HG03565 (cell line): ENCODE data around the gene CHMP5.
A peak's percentile ranks its signal among the peaks of the same experiment; 100 is the strongest.

Experiments
- ATAC-seq: cut with Tn5 transposase; IDR thresholded peaks from one replicate; pipeline ENCODE4 v1.9.1; 2021; ENCODE audit warnings: mild to moderate bottlenecking, moderate library complexity; ENCODE audit not compliant: unreplicated experiment

The CHMP5 gene

DNA sequence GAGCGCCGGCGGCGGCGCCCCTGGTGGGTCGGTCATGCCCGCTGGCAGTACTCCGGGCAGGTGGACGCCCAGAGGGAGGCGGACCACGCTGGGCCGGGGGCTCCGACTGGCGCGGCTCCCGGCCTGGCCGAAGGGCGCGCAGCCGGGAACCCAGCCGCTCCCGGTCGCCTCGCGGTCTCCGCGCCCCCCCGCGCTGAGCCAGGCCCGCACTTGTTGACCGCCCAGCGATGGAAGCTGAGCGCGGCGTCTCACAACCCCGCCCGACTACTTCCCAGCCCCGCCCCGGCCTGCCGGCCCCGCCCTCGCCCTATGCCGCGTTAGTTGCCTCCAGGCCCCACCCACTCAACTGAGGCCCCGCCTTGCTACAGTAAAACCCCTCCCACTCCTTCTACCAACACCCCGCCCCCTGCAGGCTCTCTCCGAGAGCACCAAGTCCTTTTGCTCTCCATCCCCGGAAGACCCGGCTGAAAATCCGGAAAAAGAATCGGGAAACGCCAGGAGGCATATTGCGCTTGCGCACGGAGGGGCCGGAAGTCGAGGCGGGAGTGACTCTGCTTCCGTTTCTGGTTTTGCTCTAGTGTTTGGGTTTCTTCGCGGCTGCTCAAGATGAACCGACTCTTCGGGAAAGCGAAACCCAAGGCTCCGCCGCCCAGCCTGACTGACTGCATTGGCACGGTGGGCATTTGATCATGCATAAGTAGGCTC, at the start of gene CHMP5, which contains the start of gene BAG1:
CHMP5 (plus strand) TSS at position 577 of the 705 bp plus-strand sequence; CDS start at position 607, 30 bp downstream.
BAG1 (minus strand) TSS at position 236 of the 705 bp plus-strand sequence.
- ATAC-seq: peak; percentile 78

DNA sequence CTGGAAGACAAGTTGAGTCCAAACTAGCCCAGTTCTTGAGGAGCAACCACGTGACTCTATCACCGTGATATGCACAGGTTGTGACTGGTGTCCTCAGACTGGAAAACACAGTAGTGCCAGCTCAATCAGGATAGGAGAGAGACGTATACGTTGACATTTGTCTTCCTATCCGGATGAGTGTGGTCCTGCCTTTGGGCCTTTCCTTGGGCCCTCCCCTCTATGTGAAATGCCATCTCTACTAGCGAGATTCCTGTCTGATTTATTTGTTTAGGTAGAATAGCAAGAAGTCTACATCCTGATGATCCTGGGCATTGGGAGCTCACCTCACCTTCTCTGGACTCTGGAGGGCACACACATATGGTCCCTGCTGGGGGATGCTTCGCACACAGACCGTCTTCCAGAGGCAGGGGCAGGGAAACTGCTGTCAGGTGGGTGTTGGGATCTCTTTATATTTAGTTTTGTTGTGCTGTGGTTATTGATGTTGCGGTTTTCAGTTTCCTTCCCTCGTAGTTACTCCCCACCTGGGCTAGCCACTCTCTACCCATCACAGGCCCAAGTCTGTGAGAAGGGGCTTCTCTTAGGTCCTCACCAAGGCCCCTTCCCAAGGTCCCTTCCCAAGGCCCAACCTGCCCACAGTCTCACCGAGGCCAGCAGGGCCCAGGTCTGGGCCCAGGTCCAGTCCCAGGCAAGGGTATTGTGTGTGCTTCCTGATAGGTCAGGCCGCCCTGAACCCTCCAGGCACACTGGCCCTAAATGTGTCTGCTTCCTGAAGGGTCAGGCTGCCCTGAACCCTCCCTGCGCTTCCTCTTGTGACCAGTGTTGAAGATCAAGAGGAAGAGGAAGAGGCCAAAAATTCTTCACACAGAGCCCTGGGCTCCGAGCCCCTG, 43.9 kb upstream of the CHMP5 start:
- no peak for ATAC-seq

GRCh38 chr9:33221568-33221884, 43.3 kb upstream of the CHMP5 start:
- no peak for ATAC-seq

DNA sequence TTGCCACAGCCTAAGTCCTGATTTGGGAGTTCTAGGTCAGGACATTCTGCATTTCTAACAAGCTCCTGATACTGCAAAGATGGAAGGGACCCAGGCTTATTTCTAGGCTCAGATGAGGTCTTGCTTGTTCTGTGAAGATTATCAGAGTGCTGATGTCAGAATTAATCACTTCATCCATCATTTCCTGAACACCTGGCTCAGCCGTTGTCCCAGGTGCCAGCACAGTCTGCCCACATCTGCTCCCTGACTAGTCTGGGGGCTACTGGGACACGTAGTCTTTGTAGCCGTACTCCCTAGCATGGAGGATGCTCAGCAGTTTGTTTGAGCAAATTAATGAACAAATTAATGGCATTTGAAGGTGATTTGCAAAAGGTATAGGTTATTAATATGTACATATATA, 42.8 kb upstream of the CHMP5 start:
- no peak for ATAC-seq

- no peak for ATAC-seq
Observed at GRCh38 chr9:33223696-33224095, 41.2 kb upstream of the CHMP5 start.

GRCh38 chr9:33225319-33226147, 39.3 kb upstream of the CHMP5 start:
- no peak for ATAC-seq

DNA sequence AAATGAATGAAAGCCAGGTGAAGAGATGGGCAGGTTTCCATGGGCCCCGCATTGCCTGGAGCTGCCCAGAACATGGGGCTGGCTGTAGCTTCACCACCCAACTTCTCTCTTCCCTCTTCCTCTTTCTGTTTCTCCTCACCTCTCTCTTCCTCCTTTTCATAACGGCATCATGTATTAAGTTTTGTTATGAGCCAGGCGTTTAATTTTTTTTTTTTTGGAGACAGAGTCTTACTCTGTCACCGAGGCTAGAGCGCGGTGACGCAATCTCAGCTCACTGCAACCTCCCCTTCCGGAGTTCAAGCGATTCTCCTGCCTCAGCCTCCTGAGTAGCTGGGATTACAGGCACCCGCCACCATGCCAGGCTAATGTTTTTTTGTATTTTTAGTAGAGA, 37.8 kb upstream of the CHMP5 start:
- ATAC-seq: no peak

- no peak for ATAC-seq
Observed at GRCh38 chr9:33227741-33228140, 37.1 kb upstream of the CHMP5 start.

DNA sequence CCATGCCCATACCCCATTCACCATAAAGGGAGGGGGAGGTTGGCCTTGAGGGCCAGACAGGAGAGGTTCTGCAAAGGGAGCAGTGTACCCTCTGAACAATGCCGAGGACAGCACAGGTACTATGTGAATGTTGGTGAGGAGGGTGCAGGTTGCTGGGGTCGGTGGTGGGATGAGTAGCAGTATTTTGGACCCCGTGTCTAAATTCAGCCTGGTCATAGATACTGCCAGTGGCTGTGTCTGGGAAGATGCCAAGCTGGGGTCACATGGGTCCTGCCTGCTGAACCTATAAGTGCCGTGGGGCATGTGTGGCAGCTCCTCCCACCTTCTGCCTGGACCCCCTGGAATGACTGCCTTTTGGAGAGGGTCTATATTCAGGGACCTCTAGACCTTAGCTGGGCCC, 36.2 kb upstream of the CHMP5 start:
- ATAC-seq: no peak

DNA sequence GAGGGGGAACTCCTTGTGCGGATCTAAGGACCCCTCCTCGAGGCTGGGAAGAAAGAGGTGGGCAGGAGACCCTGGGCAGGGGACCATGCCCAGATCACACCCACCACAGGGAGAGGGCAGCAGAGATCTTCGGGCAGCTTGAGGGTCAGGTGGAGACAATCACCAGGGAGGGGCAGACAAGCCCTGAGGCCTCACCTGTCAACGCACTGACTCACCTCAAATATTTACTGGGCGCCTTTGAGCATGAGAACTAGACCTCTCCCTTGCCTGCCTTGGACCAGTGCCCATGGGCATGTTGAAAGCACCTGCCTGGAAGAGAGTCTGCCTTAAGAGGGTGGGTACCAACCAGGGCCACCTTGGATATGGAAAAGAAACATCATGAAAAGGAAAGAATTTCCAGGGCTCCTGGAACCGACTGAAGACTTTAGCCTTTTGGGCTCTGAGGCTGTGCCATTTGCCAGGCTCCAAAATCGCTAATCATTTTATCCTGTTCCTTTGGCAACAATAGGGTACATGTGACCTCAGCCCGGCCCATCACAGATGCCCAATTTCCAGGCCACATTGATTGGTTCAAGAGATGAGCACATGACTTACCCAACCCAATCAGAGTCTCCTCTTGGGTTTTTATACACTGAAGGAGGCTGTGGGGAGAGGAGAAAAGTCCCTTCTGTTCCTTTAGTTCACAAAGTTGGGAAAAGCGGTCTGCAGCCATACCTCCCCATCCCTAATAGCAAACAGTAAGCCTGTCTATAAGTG, 35.3 kb upstream of the CHMP5 start:
- no peak for ATAC-seq

DNA sequence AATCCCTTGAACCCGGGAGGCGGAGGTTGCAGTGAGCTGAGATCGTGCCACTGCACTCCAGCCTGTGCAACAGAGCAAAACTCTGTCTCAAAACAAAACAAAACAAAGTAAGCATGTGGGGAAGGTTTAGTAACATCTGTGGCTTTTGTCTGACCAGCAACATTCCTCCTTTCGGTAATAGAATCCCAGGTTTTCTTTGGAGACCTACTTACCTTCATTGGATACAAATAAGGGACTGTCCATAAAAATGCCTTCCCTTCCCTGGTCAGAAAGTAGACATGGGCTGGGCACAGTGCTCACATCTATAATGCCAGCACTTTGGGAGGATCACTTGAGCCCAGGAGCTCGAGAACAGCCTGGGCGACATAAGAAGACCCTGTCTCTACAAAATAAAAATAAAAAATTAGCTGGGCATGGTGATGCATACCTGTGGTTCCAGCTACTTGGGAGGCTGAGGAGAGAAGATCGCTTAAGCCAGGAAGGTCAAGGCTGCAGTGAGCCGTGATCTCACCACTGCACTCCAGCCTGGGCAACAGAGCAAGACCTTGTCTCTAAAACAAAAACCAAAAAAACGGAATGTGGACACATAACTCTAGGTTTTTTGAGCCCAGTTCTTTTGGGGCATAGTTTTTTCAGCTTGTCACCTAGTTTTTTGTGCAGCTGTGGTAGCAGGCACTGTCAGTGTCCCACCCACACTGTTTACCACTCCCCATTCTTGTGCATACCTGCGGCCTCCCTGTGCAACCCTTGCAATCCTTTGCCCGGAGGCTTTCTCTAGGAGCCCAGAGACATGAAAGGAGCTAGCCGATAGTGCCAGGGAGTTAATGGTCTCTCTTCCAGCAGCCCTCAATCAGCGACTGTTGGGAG, 33.9 kb upstream of the CHMP5 start:
- no peak for ATAC-seq

DNA sequence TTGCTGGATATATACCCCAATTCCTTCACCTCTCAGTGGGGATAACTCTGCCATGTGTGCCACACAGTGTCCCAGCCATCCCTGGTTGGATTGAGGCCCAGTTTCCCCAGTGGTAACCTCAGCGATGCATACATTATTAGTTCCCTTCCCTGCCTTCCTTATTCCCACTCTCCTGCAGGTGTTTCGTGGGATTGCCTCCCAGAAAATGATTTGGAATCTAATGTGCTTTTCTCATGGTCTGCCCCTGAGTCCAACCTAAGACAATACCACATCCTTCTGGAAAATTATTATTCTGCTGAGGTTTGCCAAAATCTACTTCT, 33.3 kb upstream of the CHMP5 start:
- ATAC-seq: no peak

- no peak for ATAC-seq
Observed at GRCh38 chr9:33232815-33233214, 32.0 kb upstream of the CHMP5 start.

GRCh38 chr9:33233626-33234342, 31.1 kb upstream of the CHMP5 start:
- no peak for ATAC-seq

DNA sequence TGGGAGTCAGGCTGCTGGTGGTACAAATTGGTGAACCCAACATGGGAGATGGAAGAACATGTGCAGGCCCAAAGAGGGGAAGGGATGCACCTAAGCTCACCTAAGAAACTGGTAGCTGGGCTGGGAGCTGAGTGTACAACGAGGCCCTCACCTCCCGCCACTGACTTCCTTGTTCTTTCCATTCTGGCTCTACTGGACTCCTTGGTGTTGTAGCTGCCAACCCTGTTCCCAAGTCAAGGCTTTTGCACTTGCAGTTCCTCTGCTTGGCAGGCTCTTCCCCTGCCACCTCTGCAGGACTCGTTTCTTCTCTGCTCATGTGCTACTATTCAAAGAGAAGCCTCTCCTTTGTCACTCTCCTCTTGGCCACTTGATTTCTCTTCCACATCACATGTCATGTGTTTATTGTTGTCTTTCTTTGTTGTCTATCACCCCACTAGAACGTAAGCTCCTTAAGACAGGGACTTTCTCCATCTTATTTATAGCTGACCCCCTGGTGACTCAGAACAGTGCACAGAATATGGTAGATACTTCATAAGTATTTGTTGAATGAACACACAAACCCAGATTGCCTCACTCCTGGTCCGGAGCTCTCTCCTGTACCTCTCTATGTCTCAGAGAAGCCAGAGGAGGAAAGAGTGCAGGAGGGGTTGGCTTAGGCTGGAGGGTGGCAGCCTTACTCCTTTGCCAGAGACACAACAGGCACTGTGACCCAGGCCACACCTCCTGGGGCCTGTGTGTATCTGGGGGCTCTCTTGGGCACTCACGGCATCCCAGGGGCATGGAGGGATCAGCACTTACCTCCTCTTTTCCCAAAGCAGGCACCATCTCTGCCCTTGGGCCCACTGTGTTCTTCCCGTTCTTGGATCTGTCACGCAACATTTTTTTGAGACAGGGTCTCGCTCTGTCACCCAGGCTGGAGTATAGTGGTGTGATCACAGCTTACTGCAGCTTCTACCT, 30.1 kb upstream of the CHMP5 start:
- ATAC-seq: no peak

- no peak for ATAC-seq
Observed at GRCh38 chr9:33236571-33236970, 28.3 kb upstream of the CHMP5 start.

GRCh38 chr9:33239921-33240320, 24.9 kb upstream of the CHMP5 start, which contains the start of gene SPINK4:
Gene SPINK4, plus strand, starts transcription at chr9:33240167. Its CDS starts 42 bp downstream, at chr9:33240209.
- ATAC-seq: no peak

DNA sequence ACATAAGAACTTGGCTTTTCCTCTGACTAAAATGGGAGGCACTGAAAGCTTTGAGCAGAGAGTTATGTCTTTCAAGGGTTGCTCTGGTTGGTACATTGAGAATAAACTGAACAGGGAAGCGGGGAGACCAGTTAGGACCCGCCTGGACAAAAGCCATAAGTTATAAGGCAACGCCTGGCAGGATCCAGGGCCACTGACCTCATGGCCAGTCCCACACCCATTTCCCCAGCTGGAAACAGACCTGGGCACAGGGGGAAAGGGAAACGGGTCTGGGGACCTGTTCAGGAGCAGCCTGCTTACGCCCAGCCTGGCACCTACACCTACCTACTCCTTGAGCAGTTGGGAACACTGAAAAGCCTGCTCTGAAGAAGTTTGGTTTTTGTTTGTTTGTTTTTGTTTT, 23.6 kb upstream of the CHMP5 start:
- ATAC-seq: no peak
